NT2/D1 (cell line): ENCODE measurements around the gene SUN5.
A peak's percentile ranks its signal among the peaks of the same experiment; 100 is the strongest.

Experiments
- DNase-seq: peaks from one replicate; pipeline ENCODE4 v3.0.0-alpha.2; 2011; ENCODE audit warnings: low read depth, low spot score
- H3K27me3 ChIP-seq: 2 replicates; pipeline ENCODE4 v1.6.0; 2011; ENCODE audit warnings: mild to moderate bottlenecking; ENCODE audit not compliant: insufficient read length, insufficient read depth
- H3K36me3 ChIP-seq: 2 replicates; pipeline ENCODE4 v1.6.1; 2011; ENCODE audit warnings: mild to moderate bottlenecking, low read length, mixed read lengths; ENCODE audit not compliant: insufficient read depth, insufficient read length
- H3K4me1 ChIP-seq: 2 replicates; pipeline ENCODE4 v1.5.1; 2011; ENCODE audit not compliant: insufficient read depth, insufficient read length
- H3K4me3 ChIP-seq: 2 replicates; pipeline ENCODE4 v1.5.1; 2011; ENCODE audit warnings: low read depth; ENCODE audit not compliant: insufficient read length
- H3K9ac ChIP-seq: 2 replicates; pipeline ENCODE4 v1.6.0; 2011; ENCODE audit warnings: low read depth; ENCODE audit not compliant: insufficient read length
- H3K9me3 ChIP-seq: 2 replicates; pipeline ENCODE4 v1.5.1; 2011; ENCODE audit warnings: mild to moderate bottlenecking, low read length; ENCODE audit not compliant: insufficient read depth
- SUZ12 ChIP-seq: IDR thresholded peaks from 2 replicates; pipeline ENCODE4 v1.6.1; 2011; ENCODE audit not compliant: insufficient read length, insufficient read depth; ENCODE audit errors: extremely low read depth
- YY1 ChIP-seq: IDR thresholded peaks from 2 replicates; pipeline ENCODE4 v1.6.1; 2011; ENCODE audit not compliant: insufficient read length, insufficient read depth
- ZNF274 ChIP-seq: IDR thresholded peaks from 2 replicates; pipeline ENCODE4 v1.6.1; 2011; ENCODE audit warnings: mild to moderate bottlenecking, low read depth, low read length

Gene SUN5

DNA sequence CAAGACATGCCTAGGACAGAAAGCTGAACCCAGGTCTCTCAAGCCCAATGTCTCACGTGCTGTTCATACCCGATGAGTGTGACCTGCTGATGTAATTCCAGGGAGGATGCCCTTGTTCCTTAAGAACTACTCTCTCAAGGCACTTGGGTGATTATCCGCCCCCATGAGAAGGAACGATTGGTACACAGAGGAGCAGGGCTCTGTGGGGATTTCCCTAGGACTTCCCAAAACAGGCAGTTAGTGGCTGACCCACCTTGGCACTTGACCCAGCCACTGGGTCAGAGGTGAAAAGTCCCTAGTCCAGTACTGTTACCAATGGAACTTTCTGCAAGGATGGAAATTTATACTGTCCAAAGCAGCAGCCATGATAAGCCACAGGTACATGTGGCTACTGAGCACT lies 18.1 kb upstream of the SUN5 start:
- no peaks in the 10 kb centered on the region for H3K9me3 ChIP-seq
- DNase-seq: no peak
- TF ChIP-seq ZNF274: no peak
- no peaks in the 10 kb centered on the region for H3K36me3 ChIP-seq
- no peak overlapping the region for H3K4me3 ChIP-seq
- no peaks in the 10 kb centered on the region for H3K4me1 ChIP-seq
- peaks cover 3% of the 10 kb centered on the region for H3K27me3 ChIP-seq
- no peak overlapping the region for H3K9ac ChIP-seq

DNA sequence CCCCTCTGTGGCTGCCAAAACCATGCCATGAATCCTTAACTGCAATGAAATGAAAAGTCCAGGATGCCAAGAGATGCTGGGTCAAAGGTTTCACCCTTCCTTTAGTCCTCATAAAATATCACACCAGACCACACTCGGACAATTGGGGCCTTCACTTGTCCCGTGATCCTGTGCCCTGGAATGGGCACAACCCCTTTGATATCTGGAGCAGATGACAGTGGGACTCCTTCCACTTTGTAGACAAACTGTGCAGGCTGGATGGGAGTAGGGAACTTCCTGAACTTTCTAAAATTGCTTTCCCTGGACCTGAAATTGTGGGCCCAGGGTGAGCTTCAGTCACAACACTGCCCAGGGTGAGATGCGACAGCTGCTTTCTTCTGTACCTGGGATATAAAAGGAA lies 17.6 kb upstream of the SUN5 start:
- DNase-seq: no peak
- Histone ChIP-seq H3K27me3 (peaks cover 3% of the 10 kb centered on the region), H3K4me1 (no peaks in the 10 kb centered on the region), H3K4me3 (no peak overlapping the region), H3K36me3 (no peaks in the 10 kb centered on the region), H3K9me3 (no peaks in the 10 kb centered on the region), H3K9ac (no peak overlapping the region)
- TF ChIP-seq YY1 (no peak), ZNF274 (no peak), SUZ12 (no peak)

DNA sequence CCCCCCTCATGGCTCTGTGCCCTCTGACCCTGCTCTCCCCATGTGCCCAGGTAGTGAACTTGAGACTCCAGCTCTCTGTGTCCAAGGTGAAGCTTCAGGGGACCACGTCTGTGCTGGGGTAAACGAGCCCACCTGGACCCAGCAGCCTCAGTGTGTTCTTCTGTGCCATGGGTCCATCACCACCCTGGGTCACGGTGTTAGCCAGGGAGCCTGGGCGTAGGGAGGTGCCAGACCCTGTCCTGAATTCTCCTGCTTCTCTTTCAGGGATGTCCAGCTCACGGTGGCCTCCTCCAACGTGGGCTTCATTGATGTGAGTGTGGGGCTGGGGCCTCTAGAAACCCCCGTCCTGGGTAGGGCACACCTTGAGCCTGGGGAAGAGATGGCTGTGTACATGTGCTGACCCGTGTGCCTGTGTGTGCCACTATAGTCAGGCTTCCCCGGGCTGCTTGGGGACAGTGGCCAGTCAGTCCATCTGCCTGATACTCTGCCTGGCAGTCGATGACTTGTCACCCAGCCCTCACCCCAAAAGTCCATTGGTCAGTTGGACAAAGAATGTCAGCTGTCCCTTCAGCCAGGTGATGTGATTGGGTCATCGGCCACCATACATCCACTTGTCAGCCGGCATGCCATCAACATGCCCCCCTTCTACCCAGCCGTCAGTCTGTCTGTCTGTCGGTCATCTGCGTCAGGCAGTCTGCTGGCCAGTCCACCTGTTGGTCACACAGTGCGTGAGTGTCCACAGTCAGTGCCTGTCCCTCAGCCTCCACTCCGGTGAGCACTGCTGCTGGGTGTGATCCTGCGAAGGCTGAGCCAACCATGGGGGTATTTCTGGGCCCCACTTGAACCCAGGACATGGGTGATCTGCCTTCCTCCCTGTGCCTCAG lies 16.3 kb upstream of the SUN5 start:
- H3K4me1 ChIP-seq: no peaks in the 10 kb centered on the region
- no peak for DNase-seq
- H3K9ac ChIP-seq: no peak overlapping the region
- H3K4me3 ChIP-seq: no peak overlapping the region
- no peaks in the 10 kb centered on the region for H3K9me3 ChIP-seq
- no peaks in the 10 kb centered on the region for H3K36me3 ChIP-seq
- TF ChIP-seq ZNF274 (no peak), YY1 (no peak), SUZ12 (no peak)
- peaks cover 3% of the 10 kb centered on the region for H3K27me3 ChIP-seq

DNA sequence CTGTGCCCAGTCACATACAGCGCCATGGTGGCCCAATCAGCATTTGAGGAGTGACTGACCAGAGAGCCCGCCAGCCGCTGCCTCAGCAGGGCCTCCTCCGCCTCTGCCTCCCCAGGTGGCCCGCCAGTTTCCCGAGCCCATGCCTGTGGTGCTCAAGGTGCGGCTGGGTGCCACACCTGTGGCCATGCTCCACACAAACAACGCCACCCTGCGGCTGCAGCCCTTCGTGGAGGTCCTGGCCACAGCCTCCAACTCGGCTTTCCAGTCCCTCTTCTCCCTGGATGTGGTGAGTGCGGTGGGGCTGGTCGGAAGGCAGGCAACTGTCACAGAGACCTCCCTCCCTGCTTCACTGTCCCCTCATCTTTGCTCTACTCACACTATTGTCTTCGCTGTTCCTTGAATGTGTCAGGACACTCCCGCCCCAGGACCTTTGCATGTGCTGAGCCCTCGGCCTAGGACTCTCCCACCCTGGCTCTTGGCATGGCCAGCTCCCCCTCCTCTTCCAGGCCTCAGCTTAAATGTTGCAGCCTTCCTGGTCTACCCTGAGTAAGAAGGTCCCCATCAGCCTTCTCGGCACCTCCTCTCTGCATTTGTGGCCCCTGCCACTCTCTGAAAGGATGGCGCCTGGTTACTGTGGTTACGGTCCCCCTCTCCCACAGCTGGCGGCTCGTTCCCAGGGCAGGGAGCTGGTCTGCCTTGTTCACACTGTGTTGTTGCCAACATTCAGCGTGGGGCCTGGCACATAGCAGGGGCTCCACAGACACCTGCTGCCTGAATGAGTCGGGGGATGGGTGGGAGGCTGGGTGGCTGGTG lies 15.4 kb upstream of the SUN5 start:
- no peak for TF ChIP-seq YY1
- H3K9me3 ChIP-seq: no peaks in the 10 kb centered on the region
- H3K27me3 ChIP-seq: peaks cover 3% of the 10 kb centered on the region
- H3K4me1 ChIP-seq: peaks cover 4% of the 10 kb centered on the region
- H3K9ac ChIP-seq: peak overlapping the region; percentile 10
- DNase-seq: no peak
- no peak overlapping the region for H3K4me3 ChIP-seq
- no peaks in the 10 kb centered on the region for H3K36me3 ChIP-seq

DNA sequence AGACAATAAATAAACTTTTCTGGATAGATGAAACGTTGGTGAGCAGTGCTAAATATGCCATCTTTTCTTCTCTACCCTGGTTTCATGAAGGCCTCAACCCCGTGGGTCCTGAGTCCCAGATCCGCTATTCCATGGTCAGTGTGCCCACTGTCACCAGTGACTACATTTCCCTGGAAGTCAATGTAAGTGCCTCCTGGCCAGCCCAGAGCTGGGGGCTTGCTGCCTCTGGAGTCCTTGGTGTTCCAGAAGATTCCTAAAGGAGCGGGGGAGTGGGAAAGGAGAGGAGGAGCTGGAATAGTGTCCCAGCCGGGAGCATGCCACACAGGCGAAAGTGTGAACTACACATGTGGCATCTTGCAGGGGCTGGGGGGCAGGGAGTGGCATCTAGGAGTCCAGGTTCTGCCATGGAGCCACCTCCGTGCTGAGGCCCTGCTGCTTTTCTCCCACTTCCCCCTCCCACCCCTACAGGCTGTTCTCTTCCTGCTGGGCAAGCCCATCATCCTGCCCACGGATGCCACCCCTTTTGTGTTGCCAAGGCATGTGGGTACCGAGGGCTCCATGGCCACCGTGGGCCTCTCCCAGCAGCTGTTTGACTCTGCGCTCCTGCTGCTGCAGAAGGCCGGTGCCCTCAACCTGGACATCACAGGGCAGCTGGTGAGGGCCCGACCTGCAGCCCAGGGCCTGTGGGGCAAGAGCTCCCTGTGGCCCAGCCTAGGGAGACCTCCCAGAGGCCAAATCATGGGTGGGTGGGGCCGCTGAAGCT lies 14.1 kb upstream of the SUN5 start:
- Histone ChIP-seq H3K36me3 (no peaks in the 10 kb centered on the region), H3K9ac (no peak overlapping the region), H3K4me3 (no peak overlapping the region), H3K27me3 (peaks cover 3% of the 10 kb centered on the region), H3K9me3 (no peaks in the 10 kb centered on the region), H3K4me1 (peaks cover 7% of the 10 kb centered on the region)
- TF ChIP-seq SUZ12: no peak
- no peak for TF ChIP-seq YY1
- TF ChIP-seq ZNF274: no peak
- DNase-seq: no peak

DNA sequence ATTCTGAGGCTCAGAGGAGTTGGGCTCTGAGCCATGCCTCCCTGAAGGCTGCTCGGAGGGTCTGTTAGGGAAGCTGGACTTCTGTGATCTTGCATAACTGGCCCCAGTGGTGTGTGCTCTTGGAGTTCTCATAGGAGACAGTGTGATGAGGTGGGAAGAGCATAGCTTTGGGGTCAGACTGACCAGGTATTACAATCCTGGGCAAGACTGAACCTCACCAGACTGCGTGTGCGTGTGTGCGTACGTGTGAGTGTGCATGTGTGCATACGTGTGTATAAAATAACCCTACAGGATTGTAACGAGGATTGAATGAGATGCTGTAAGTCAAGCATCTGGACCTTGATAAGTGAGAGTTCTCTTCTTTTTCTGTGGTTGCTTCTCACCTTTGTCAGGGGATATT lies 13.3 kb upstream of the SUN5 start:
- Histone ChIP-seq H3K4me3 (no peak overlapping the region), H3K36me3 (no peaks in the 10 kb centered on the region), H3K27me3 (peaks cover 3% of the 10 kb centered on the region), H3K9me3 (no peaks in the 10 kb centered on the region), H3K4me1 (peaks cover 8% of the 10 kb centered on the region), H3K9ac (no peak overlapping the region)
- DNase-seq: no peak
- TF ChIP-seq ZNF274 (no peak), SUZ12 (no peak), YY1 (no peak)
